Measurements from ENCODE around the gene GALT.

- TF ChIP-seq CTCF (IDR thresholded peaks at IDR 0.05; ENCODE audit: borderline replicate concordance, extremely low read depth, low read length, poor library complexity, severe bottlenecking) (no peak), EZH2 (IDR thresholded peaks at IDR 0.05; ENCODE audit: borderline replicate concordance, low read depth, low read length, severe bottlenecking) (no peak)
Observed at GRCh38 chr9:34690983-34691935, 44.8 kb downstream of the GALT start, which contains the start of gene CCL19.

Data from DND-41 (cell line).